Heart right ventricle (tissue), 16 donors: ENCODE results near the gene ARHGAP35. TPM values are rescaled to one million over a fixed set of nuclear protein-coding genes. Genes with fewer than 3 reads are reported as not detected.

Experiments
- ATAC-seq, 8 donors: fragments of 200-7000 bp; cut with Tn5 transposase; one replicate each; pipeline ENCODE4 v1.9.1; 2020; ENCODE audit warnings: mild to moderate bottlenecking in 8 of 8, moderate library complexity in 8 of 8, moderate number of reproducible peaks in 1 of 8
- DNase-seq, 2 donors: peaks; one replicate each; pipeline ENCODE4 v3.0.0-alpha.2; 2020
- H3K27ac ChIP-seq, 10 donors: fragments of 200-600 bp; sonication (generic) in 2 of 10; one replicate each; pipeline versions ENCODE4 v1.5.0 to v1.8.0; 2020 to 2022; ENCODE audit warnings: mild to moderate bottlenecking in 3 of 10
- H3K27me3 ChIP-seq, 7 donors: fragments of 200-600 bp; one replicate each; pipeline ENCODE4 v1.8.0; 2021 to 2022; ENCODE audit warnings: mild to moderate bottlenecking in 2 of 7
- H3K36me3 ChIP-seq, 9 donors: fragments of 200-600 bp; sonication (generic) in 1 of 9; one replicate each; pipeline versions ENCODE4 v1.5.0 to v1.8.0; 2020 to 2022; ENCODE audit warnings: mild to moderate bottlenecking in 2 of 9
- H3K4me1 ChIP-seq, 9 donors: fragments of 200-600 bp; sonication (generic) in 1 of 9; one replicate each; pipeline versions ENCODE4 v1.5.0 to v1.8.0; 2020 to 2022; ENCODE audit warnings: mild to moderate bottlenecking in 4 of 9
- H3K4me3 ChIP-seq, 10 donors: fragments of 200-600 bp; sonication (generic) in 2 of 10; one replicate each; pipeline versions ENCODE4 v1.5.0 to v1.8.0; 2020 to 2022; ENCODE audit warnings: mild to moderate bottlenecking in 7 of 10, moderate library complexity in 2 of 10
- H3K9me3 ChIP-seq, 11 donors: fragments of 200-600 bp in 10 of 11; sonication (generic) in 2 of 11; one replicate each; pipeline versions ENCODE4 v1.5.0 to v1.8.0; 2013 to 2022; ENCODE audit warnings: mild to moderate bottlenecking in 2 of 11, control low read depth in 1 of 11, moderate library complexity in 1 of 11
- WGBS, 2 donors: extraction: QIAGEN DNeasy Blood & Tissue Kit; methylation state at CpG; one replicate each; pipeline ENCODE4 v1.1.7; 2013; ENCODE audit warnings: inconsistent platforms in 1 of 2; 5-methylcytosine and 5-hydroxymethylcytosine counted together
- intact Hi-C, 10 donors: fragments of 100-400 bp; cut with DNase I; formaldehyde crosslinking; loops; one replicate each; pipeline versions ENCODE4 v1.11.1 to v1.14.2; 2022
- polyA plus RNA-seq, 2 donors: library from polyadenylated mRNA; stranded (reverse); fragments of 200-250 nt; gene quantifications; one replicate each; pipeline ENCODE4 v1.2.3, GENCODE V29; 2013
- total RNA-seq, 10 donors: library from RNA; stranded (reverse); fragmentation: NEBNext Ultra II Directional in 3 of 10; extraction: Animal tissue kit (Norgen Biotek cat#: 25700) in 3 of 10; gene quantifications; one replicate each; pipeline versions ENCODE4 v1.2.1 to v1.2.4, GENCODE V29; 2021 to 2023
- TF ChIP-seq, protein P1 (sequence below), 9 donors: fragments of 200-600 bp; sonication (generic) in 2 of 9; IDR thresholded peaks; one replicate each; pipeline versions ENCODE4 v1.5.0 to v1.8.0; 2021 to 2022; ENCODE audit warnings: antibody characterized with exemption in 9 of 9, mild to moderate bottlenecking in 5 of 9, moderate library complexity in 1 of 9
- donor health status: Arrhythmogenic right ventricular cardiomyopathy.
- donor health status: ischemic (EF 13 %, LVEDD 7.1; RV severe dilation, severe dysfunction).
- donor health status: healthy with polysubstance abuse.
- donor health status: DM: no; HTN: yes; CAD: no.
- donor health status: DM: no; HTN: no; CAD: no.
- donor health status: ischemic (EF 25% LVEDD 6.9; RV normal size, moderate dysfunction).
- donor health status: ischemic (EF 25% LVEDD 5.7; RV mildly dilated, moderate dysfunction).
- donor health status: healthy.
- donor health status: DM: yes; HTN: yes; CAD: no.
- donor health status: Ischemic cardiomyopathy.
- donor health status: ischemic (EF 35%, LVEDD 5.7; RV mildly dilated, moderate dysfunction).
- donor health status: nonischemic (EF 11% LVEDD 7.7; RV severe dilation, severe dysfunction).
- donor health status: DM: yes; HTN: yes; CAD: no.
- donor health status: PGD.
- donor health status: ischemic (EF 29% LVEDD 5.4; RV normal size, mild dysfunction).
- donor health status: nonischemic (EF 23%, LVEDD 6.1; RV moderate dilation, normal function).

The ARHGAP35 gene
- total and polyA plus RNA-seq, 12 donors, result 20.8 to 96.5 (median 73.2) TPM

DNA sequence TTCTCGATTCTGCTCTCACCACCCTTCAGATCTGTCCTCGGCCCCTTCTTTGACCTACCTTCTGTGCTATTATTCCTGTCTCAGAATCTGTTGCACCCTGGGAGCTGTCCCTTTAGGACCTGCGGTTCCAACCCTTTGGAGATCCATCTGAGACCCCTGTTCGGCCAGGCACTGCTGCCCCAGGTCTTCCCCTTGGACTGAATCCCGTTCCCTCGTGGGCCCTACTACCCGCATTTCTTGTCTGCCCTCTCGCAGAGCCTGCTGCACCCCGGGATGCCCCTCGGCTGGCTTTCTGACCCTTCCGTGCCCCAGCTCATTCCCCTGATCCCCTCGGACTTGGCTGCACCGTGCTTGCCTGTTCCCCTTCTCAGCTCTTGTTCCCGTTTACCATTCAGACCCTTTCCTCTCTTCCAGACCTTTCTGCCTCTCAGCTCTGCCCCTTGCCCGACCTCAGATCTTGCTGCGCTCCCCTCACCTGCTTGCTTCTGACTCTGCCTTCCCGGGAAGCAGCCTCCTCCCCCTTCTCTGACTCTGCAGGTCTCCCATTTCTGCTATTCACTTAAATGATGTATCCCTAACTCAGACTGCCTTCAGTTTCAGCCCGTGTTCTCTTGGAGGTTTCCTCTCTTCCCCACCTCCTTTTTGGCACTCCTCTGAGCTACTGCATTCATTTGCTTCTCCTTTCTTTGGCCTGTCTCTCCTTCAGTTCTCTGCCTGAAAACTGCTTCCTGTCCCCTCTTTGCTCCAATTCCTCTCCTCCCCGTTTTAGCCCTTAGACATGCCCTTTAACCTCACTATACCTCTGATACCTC, 1.1 kb downstream of the ARHGAP35 start:
- TF ChIP-seq, protein P1, sequence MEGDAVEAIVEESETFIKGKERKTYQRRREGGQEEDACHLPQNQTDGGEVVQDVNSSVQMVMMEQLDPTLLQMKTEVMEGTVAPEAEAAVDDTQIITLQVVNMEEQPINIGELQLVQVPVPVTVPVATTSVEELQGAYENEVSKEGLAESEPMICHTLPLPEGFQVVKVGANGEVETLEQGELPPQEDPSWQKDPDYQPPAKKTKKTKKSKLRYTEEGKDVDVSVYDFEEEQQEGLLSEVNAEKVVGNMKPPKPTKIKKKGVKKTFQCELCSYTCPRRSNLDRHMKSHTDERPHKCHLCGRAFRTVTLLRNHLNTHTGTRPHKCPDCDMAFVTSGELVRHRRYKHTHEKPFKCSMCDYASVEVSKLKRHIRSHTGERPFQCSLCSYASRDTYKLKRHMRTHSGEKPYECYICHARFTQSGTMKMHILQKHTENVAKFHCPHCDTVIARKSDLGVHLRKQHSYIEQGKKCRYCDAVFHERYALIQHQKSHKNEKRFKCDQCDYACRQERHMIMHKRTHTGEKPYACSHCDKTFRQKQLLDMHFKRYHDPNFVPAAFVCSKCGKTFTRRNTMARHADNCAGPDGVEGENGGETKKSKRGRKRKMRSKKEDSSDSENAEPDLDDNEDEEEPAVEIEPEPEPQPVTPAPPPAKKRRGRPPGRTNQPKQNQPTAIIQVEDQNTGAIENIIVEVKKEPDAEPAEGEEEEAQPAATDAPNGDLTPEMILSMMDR (IDR thresholded peaks at IDR 0.05), result no peak
- no peaks in the 10 kb centered on the region for H3K27me3 ChIP-seq
- peaks cover 14 to 75% (median 52%) of the 10 kb centered on the region in 9 donors for H3K4me1 ChIP-seq
- H3K36me3 ChIP-seq, result no peaks in the 10 kb centered on the region
- intact Hi-C loops, result loop anchor here in 7 of 10 donors (2.0 to 10.0 kb wide), 6 partner anchors 50 to 129 kb away; no protein-coding TSS in a partner anchor
- peak overlapping the region; percentile 62 to 99 (median 80) for H3K4me3 ChIP-seq
- no peaks in the 10 kb centered on the region for H3K9me3 ChIP-seq
- DNase-seq, result peak in 1 of 2 donors; percentile 22
- 1% methylated on average over 19 of the region's 19 CpGs for WGBS, 2 donors
- H3K27ac ChIP-seq, result peak overlapping the region; percentile 95 to 100 (median 98)
- no peak for ATAC-seq

DNA sequence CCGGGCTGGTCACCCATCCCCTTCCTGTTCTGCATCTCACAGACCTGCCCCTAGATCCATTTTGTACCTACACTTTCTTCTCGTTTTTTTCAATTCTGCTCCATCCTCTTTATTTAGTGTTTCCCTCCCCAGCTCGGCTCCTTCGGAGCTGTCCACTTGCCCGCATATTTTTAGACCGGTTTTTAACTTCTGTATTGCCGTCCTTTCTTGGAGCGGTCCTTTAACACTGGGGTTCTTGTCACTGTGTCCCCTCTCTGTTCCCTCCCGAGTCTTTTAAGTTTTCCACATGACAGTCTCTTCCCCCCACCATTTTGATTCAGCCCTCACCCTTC, 1.7 kb downstream of the ARHGAP35 start:
- H3K27ac ChIP-seq, result peak overlapping the region in 9 of 10 donors; percentile 95 to 100 (median 98)
- H3K9me3 ChIP-seq, result no peaks in the 10 kb centered on the region
- WGBS, 2 donors, result 6 to 7% methylated on average over 9 of the region's 9 CpGs
- H3K36me3 ChIP-seq, result no peaks in the 10 kb centered on the region
- peaks cover 14 to 75% (median 56%) of the 10 kb centered on the region in 9 donors for H3K4me1 ChIP-seq
- ATAC-seq (no peak), DNase-seq (no peak)
- intact Hi-C loops, result loop anchor here in 7 of 10 donors (2.0 to 10.0 kb wide), 6 partner anchors 50 to 128 kb away; no protein-coding TSS in a partner anchor
- TF ChIP-seq, protein P1 (IDR thresholded peaks at IDR 0.05), result no peak
- H3K27me3 ChIP-seq, result no peaks in the 10 kb centered on the region
- H3K4me3 ChIP-seq, result peak overlapping the region; percentile 62 to 99 (median 80)

- H3K4me1 ChIP-seq, result peaks cover 14 to 79% (median 63%) of the 10 kb centered on the region in 9 donors
- peak overlapping the region in 8 of 10 donors; percentile 67 to 99 (median 96) for H3K27ac ChIP-seq
- DNase-seq, result no peak
- peak overlapping the region in 9 of 10 donors; percentile 1 to 99 (median 84) for H3K4me3 ChIP-seq
- TF ChIP-seq, protein P1 (IDR thresholded peaks at IDR 0.05), result no peak
- intact Hi-C loops, result loop anchor here in 7 of 10 donors (2.0 to 10.0 kb wide), 6 partner anchors 49 to 128 kb away; no protein-coding TSS in a partner anchor
- no peak for ATAC-seq
- no peaks in the 10 kb centered on the region for H3K9me3 ChIP-seq
- WGBS, 2 donors, result 27 to 33% methylated on average over 4 of the region's 4 CpGs
- H3K36me3 ChIP-seq, result no peaks in the 10 kb centered on the region
- H3K27me3 ChIP-seq, result no peaks in the 10 kb centered on the region
Measured at GRCh38 chr19:46862974-46863632, 2.3 kb downstream of the ARHGAP35 start.
